WTC11 (cell line): ENCODE data around the gene ARRB2. TPM values are rescaled to one million over a fixed set of nuclear protein-coding genes. Genes with fewer than 3 reads are reported as not detected.

Experiments
- ATAC-seq: fragments of 200-7000 bp; cut with Tn5 transposase; 2 replicates; pipeline ENCODE4 v1.10.0; 2021; ENCODE audit warnings: mild to moderate bottlenecking, moderate library complexity
- CTCF ChIA-PET: fragments of 300-600 bp; sonication (Branson Sonifier 250); formaldehyde crosslinking; loops from one replicate; lab custom pipeline; 2021; ENCODE audit warnings: antibody characterized with exemption; lab: Charles Lee
- POLR2A ChIA-PET: fragments of 350-600 bp; sonication (Branson Sonifier 250); formaldehyde crosslinking; loops from one replicate; lab custom pipeline; 2021; ENCODE audit warnings: antibody characterized with exemption; lab: Charles Lee
- DNase-seq: peaks from one replicate; pipeline ENCODE4 v3.0.0; 2021; ENCODE audit warnings: low spot score
- H3K27ac Mint-ChIP-seq: 2 replicates; pipeline ENCODE4 v1.8.0; 2021; ENCODE audit warnings: mixed read lengths
- H3K27me3 Mint-ChIP-seq: 2 replicates; pipeline ENCODE4 v1.8.0; 2021; ENCODE audit warnings: low read depth, mild to moderate bottlenecking, moderate library complexity, mixed read lengths
- H3K36me3 Mint-ChIP-seq: 2 replicates; pipeline ENCODE4 v1.8.0; 2021; ENCODE audit warnings: mixed read lengths
- H3K4me1 Mint-ChIP-seq: 2 replicates; pipeline ENCODE4 v1.8.0; 2022; ENCODE audit warnings: mixed read lengths
- H3K4me3 Mint-ChIP-seq: 2 replicates; pipeline ENCODE4 v1.8.0; 2021; ENCODE audit warnings: mild to moderate bottlenecking, moderate library complexity, mixed read lengths
- H3K9me3 Mint-ChIP-seq: 2 replicates; pipeline ENCODE4 v1.8.0; 2021; ENCODE audit warnings: mixed read lengths
- AR ChIP-seq: fragments of 250-450 bp; sonication (Bioruptor Pico); IDR thresholded peaks from 2 replicates; pipeline ENCODE4 v1.9.0; 2021; ENCODE audit warnings: mild to moderate bottlenecking
- E2F1 ChIP-seq: sonication (generic); formaldehyde crosslinking; IDR thresholded peaks from 2 replicates; pipeline ENCODE4 v1.8.0; 2022; ENCODE audit warnings: mild to moderate bottlenecking, missing genetic modification reagents
- E2F4 ChIP-seq: sonication (generic); formaldehyde crosslinking; IDR thresholded peaks from 2 replicates; pipeline ENCODE4 v1.8.1; 2022; ENCODE audit warnings: low read depth, mild to moderate bottlenecking, moderate library complexity, missing genetic modification reagents, borderline replicate concordance
- FOXK1 ChIP-seq: sonication (generic); formaldehyde crosslinking; IDR thresholded peaks from 2 replicates; pipeline ENCODE4 v1.8.0; 2022; ENCODE audit warnings: mild to moderate bottlenecking, moderate library complexity, missing genetic modification reagents
- GABPB1 ChIP-seq: sonication (generic); formaldehyde crosslinking; IDR thresholded peaks from 2 replicates; pipeline ENCODE4 v1.8.1; 2023; ENCODE audit warnings: mild to moderate bottlenecking, missing genetic modification reagents
- JAZF1 ChIP-seq: fragments of 250-450 bp; sonication (Bioruptor Pico); IDR thresholded peaks from 2 replicates; pipeline ENCODE4 v1.9.0; 2021; ENCODE audit warnings: moderate library complexity, mild to moderate bottlenecking, inconsistent platforms
- KAT7 ChIP-seq: sonication (generic); formaldehyde crosslinking; IDR thresholded peaks from 2 replicates; pipeline ENCODE4 v1.8.1; 2023; ENCODE audit warnings: missing genetic modification reagents, mild to moderate bottlenecking, borderline replicate concordance
- NFATC4 ChIP-seq: fragments of 250-450 bp; sonication (Bioruptor Pico); IDR thresholded peaks from 2 replicates; pipeline ENCODE4 v1.9.0; 2021; ENCODE audit warnings: mild to moderate bottlenecking
- NFE2L1 ChIP-seq: sonication (generic); formaldehyde crosslinking; IDR thresholded peaks from 2 replicates; pipeline ENCODE4 v1.8.1; 2023; ENCODE audit warnings: missing genetic modification reagents
- NR1H2 ChIP-seq: sonication (generic); formaldehyde crosslinking; IDR thresholded peaks from 2 replicates; pipeline ENCODE4 v1.9.0; 2021; ENCODE audit warnings: mild to moderate bottlenecking, moderate library complexity, missing genetic modification reagents
- NR2C2 ChIP-seq: sonication (generic); formaldehyde crosslinking; IDR thresholded peaks from 2 replicates; pipeline ENCODE4 v1.8.0; 2022; ENCODE audit warnings: mild to moderate bottlenecking, missing genetic modification reagents
- PRRX2 ChIP-seq: fragments of 250-450 bp; sonication (Bioruptor Pico); IDR thresholded peaks from 2 replicates; pipeline ENCODE4 v1.8.0; 2021; ENCODE audit warnings: mild to moderate bottlenecking
- TCF7 ChIP-seq: sonication (generic); formaldehyde crosslinking; IDR thresholded peaks from 2 replicates; pipeline ENCODE4 v1.8.0; 2022; ENCODE audit warnings: mild to moderate bottlenecking, low read depth, missing genetic modification reagents, moderate library complexity
- TEAD1 ChIP-seq: sonication (generic); formaldehyde crosslinking; IDR thresholded peaks from 2 replicates; pipeline ENCODE4 v1.8.0; 2022; ENCODE audit warnings: mild to moderate bottlenecking, missing genetic modification reagents
- TP53 ChIP-seq: sonication (generic); formaldehyde crosslinking; IDR thresholded peaks from 2 replicates; pipeline ENCODE4 v1.8.1; 2023; ENCODE audit warnings: mild to moderate bottlenecking, missing genetic modification reagents
- USF2 ChIP-seq: sonication (generic); formaldehyde crosslinking; IDR thresholded peaks from 2 replicates; pipeline ENCODE4 v1.8.1; 2023; ENCODE audit warnings: mild to moderate bottlenecking, missing genetic modification reagents, moderate library complexity
- ZNF423 ChIP-seq: fragments of 250-450 bp; sonication (Bioruptor Pico); IDR thresholded peaks from 2 replicates; pipeline ENCODE4 v2.1.2; 2022; ENCODE audit warnings: mild to moderate bottlenecking, moderate library complexity
- ZSCAN18 ChIP-seq: fragments of 250-450 bp; sonication (Bioruptor Pico); IDR thresholded peaks from 2 replicates; pipeline ENCODE4 v2.1.2; 2022; ENCODE audit warnings: mild to moderate bottlenecking, moderate library complexity
- total RNA-seq: library from RNA; stranded (reverse); gene quantifications from 3 replicates; pipeline ENCODE4 v1.2.3, GENCODE V29; 2021
- TF ChIP-seq, protein P1 (sequence below): sonication (generic); formaldehyde crosslinking; IDR thresholded peaks from 2 replicates; pipeline ENCODE4 v1.8.0; 2022; ENCODE audit warnings: mild to moderate bottlenecking, missing genetic modification reagents

ARRB2 gene
- total RNA-seq, 1 experiment from 2014 or later: 87.8 TPM

- no peak for TF ChIP-seq AR (CRISPR knock-in tag)
- TF ChIP-seq PRRX2 (CRISPR knock-in tag): no peak
- TF ChIP-seq E2F4 (CRISPR knock-in tag): no peak
- TF ChIP-seq NR2C2: no peak
Observed at GRCh38 chr17:4766201-4766600, 55.8 kb downstream of the ARRB2 start (continued).

GRCh38 chr17:4766723-4767122 lies 56.3 kb downstream of the ARRB2 start:
- H3K27ac Mint-ChIP-seq: no peak overlapping the region
- TF ChIP-seq ZSCAN18 (CRISPR knock-in tag): no peak
- TF ChIP-seq, all 79 proteins: peak for 0
- Mint-ChIP-seq H3K9me3 (no peaks in the 10 kb centered on the region), H3K27me3 (no peaks in the 10 kb centered on the region), H3K4me1 (no peaks in the 10 kb centered on the region), H3K36me3 (no peaks in the 10 kb centered on the region), H3K4me3 (no peak overlapping the region)
- ATAC-seq (no peak), DNase-seq (no peak)
- ChIA-PET POLR2A (no interaction called here), CTCF (no interaction called here)

DNA sequence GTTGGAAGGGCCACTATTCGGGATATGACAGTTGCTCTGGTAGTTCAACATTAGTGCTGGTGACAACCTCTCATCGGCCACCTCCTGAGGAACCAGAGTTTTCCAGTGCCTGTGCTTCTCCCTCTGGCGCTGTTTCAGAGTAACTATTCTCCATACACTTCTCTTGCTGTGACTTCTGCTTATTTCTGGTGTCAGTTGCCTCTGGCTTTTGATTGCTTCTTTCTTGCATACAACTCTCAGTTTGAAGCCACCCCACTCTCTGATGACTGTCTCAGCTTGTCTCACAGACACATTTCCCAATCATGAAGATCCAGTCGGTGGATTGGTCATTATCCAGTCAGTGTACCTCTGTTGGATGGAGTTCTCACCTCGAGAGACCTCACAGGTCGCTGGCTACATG lies 57.9 kb downstream of the ARRB2 start:
- Mint-ChIP-seq H3K27me3 (no peaks in the 10 kb centered on the region), H3K9me3 (no peaks in the 10 kb centered on the region), H3K4me1 (no peaks in the 10 kb centered on the region), H3K4me3 (no peak overlapping the region), H3K27ac (no peak overlapping the region), H3K36me3 (no peaks in the 10 kb centered on the region)
- CTCF ChIA-PET: interaction anchor here (0.9 kb wide), 1 partner anchor 36 kb away, joined by 3 read pairs; no protein-coding TSS in a partner anchor
- DNase-seq (no peak), ATAC-seq (no peak)
- no peak for TF ChIP-seq KAT7
- TF ChIP-seq TP53: no peak
- TF ChIP-seq GABPB1 (CRISPR knock-in tag): no peak
- no peak for TF ChIP-seq NFATC4 (CRISPR knock-in tag)
- TF ChIP-seq TEAD1 (CRISPR knock-in tag): no peak
- no peak for TF ChIP-seq JAZF1
- TF ChIP-seq TCF7 (CRISPR knock-in tag): no peak
- no peak for TF ChIP-seq NFE2L1 (CRISPR knock-in tag)
- TF ChIP-seq, protein P1, sequence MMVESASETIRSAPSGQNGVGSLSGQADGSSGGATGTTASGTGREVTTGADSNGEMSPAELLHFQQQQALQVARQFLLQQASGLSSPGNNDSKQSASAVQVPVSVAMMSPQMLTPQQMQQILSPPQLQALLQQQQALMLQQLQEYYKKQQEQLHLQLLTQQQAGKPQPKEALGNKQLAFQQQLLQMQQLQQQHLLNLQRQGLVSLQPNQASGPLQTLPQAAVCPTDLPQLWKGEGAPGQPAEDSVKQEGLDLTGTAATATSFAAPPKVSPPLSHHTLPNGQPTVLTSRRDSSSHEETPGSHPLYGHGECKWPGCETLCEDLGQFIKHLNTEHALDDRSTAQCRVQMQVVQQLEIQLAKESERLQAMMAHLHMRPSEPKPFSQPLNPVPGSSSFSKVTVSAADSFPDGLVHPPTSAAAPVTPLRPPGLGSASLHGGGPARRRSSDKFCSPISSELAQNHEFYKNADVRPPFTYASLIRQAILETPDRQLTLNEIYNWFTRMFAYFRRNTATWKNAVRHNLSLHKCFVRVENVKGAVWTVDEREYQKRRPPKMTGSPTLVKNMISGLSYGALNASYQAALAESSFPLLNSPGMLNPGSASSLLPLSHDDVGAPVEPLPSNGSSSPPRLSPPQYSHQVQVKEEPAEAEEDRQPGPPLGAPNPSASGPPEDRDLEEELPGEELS (CRISPR knock-in tag): no peak
- TF ChIP-seq USF2 (CRISPR knock-in tag): no peak
- no peak for TF ChIP-seq E2F1 (CRISPR knock-in tag)
- TF ChIP-seq ZNF423 (CRISPR knock-in tag): no peak
- no peak for TF ChIP-seq FOXK1 (CRISPR knock-in tag)
- TF ChIP-seq NR1H2 (CRISPR knock-in tag): no peak
- POLR2A ChIA-PET: no interaction called here
